K562 (cell line): ENCODE data around the gene NOP10. TPM values are rescaled to one million over a fixed set of nuclear protein-coding genes. Genes with fewer than 3 reads are reported as not detected.
A peak's percentile ranks its signal among the peaks of the same experiment; 100 is the strongest.

Experiments
- ATF3 ChIP-seq, 2 experiments: fragments of 450-650 bp in 1 of 2; sonication (generic) in 1 of 2; formaldehyde crosslinking in 1 of 2; IDR thresholded peaks in 1 of 2; conservative IDR thresholded peaks in 1 of 2; 2 replicates each; pipeline versions ENCODE4 v1.6.1 to v1.8.1; 2016 to 2023; ENCODE audit warnings: mild to moderate bottlenecking in 2 of 2, moderate library complexity in 2 of 2, inconsistent platforms in 1 of 2, missing genetic modification reagents in 1 of 2
- CBFA2T3 ChIP-seq: fragments of 450-650 bp; IDR thresholded peaks from 2 replicates; pipeline ENCODE4 v1.6.1; 2017
- CEBPG ChIP-seq, 3 experiments: fragments of 200-800 bp in 1 of 3; sonication (Bioruptor generic) in 1 of 3; sonication (generic) in 1 of 3; formaldehyde crosslinking in 1 of 3; IDR thresholded peaks in 2 of 3; conservative IDR thresholded peaks in 1 of 3; 2 replicates each; pipeline versions ENCODE4 v1.6.1 to v1.8.0; 2016 to 2022; ENCODE audit warnings: missing compliant biosample characterization in 2 of 3, missing genetic modification characterization in 2 of 3, mild to moderate bottlenecking in 1 of 3, missing genetic modification reagents in 1 of 3
- EHMT2 ChIP-seq: fragments of 450-650 bp; IDR thresholded peaks from 2 replicates; pipeline ENCODE4 v1.6.1; 2018; ENCODE audit warnings: antibody characterized with exemption
- FOS ChIP-seq: IDR thresholded peaks from 3 replicates; pipeline ENCODE4 v1.6.1; 2011; ENCODE audit not compliant: insufficient read length; ENCODE audit errors: extremely low read depth
- NRF1 ChIP-seq, 2 experiments: fragments of 450-650 bp; IDR thresholded peaks in 1 of 2; conservative IDR thresholded peaks in 1 of 2; 2 replicates each; pipeline ENCODE4 v1.6.1; 2014; ENCODE audit warnings: mild to moderate bottlenecking in 2 of 2
- SIX5 ChIP-seq, 2 experiments: IDR thresholded peaks; 2 replicates each; pipeline ENCODE4 v1.6.1; 2011; ENCODE audit warnings: low read length in 2 of 2, borderline replicate concordance in 1 of 2, low read depth in 1 of 2, mild to moderate bottlenecking in 1 of 2, moderate library complexity in 1 of 2; ENCODE audit not compliant: insufficient read depth in 1 of 2
- YY1 ChIP-seq, 3 experiments: IDR thresholded peaks; 2 replicates each; pipeline ENCODE4 v1.6.1; 2011; ENCODE audit warnings: low read length in 2 of 3, mild to moderate bottlenecking in 2 of 3, moderate library complexity in 2 of 3, borderline replicate concordance in 1 of 3, control low read depth in 1 of 3, low read depth in 1 of 3; ENCODE audit not compliant: insufficient read depth in 3 of 3, insufficient replicate concordance in 2 of 3, control insufficient read depth in 1 of 3, insufficient read length in 1 of 3; ENCODE audit errors: extremely low read depth in 1 of 3
- ZNF384 ChIP-seq: IDR thresholded peaks from 2 replicates; pipeline ENCODE4 v1.6.1; 2012; ENCODE audit warnings: low read depth, low read length, improper control_type of control experiment
- polyA plus RNA-seq, 8 experiments: library from polyadenylated mRNA; depleted of rRNA in 4 of 8; stranded (reverse) in 5 of 8; unstranded in 3 of 8; fragments of >200 nt; fragmentation: Nextera tagmentation in 2 of 8; fragmentation: Illumina TruSeq in 1 of 8; extraction: Ambion mirVana in 2 of 8; extraction: Trizol in 1 of 8; gene quantifications; 2 replicates each; pipeline versions ENCODE4 v1.2.1 to v1.2.3, GENCODE V29; 2011 to 2014; ENCODE audit warnings: inconsistent platforms in 1 of 8, missing spikeins in 1 of 8
- total RNA-seq, 7 experiments: library from RNA; depleted of rRNA in 6 of 7; stranded (reverse); fragments of >200 nt in 6 of 7; fragmentation: Illumina TruSeq in 2 of 7; extraction: Trizol in 2 of 7; gene quantifications; 2 replicates each; pipeline versions ENCODE4 v1.2.1 to v1.2.3, GENCODE V29; 2011 to 2021; ENCODE audit warnings: low replicate concordance in 1 of 7
- TF ChIP-seq, protein P1 (sequence below), 2 experiments: IDR thresholded peaks in 1 of 2; conservative IDR thresholded peaks in 1 of 2; 2 replicates each; pipeline ENCODE4 v1.6.1; 2016; ENCODE audit warnings: low read depth in 2 of 2, mild to moderate bottlenecking in 1 of 2, missing compliant biosample characterization in 1 of 2, missing genetic modification characterization in 1 of 2, moderate library complexity in 1 of 2

Gene NOP10
- total and polyA plus RNA-seq, 9 of the 15 experiments (the other 6 are each of a cell fraction or from before 2014, with no cell fraction given): 250 to 1,663 (median 449) TPM

- TF ChIP-seq NRF1 (conservative IDR thresholded peaks at IDR 0.05 in 1 of 2, IDR thresholded peaks at IDR 0.05 in 1 of 2) (0 out of 4 replicates have a peak, but pooled peaks of 1 of the 2 experiments have one; percentile 15), ATF3 (IDR thresholded peaks at IDR 0.05) (peak; percentile 42; the same call in 1 of the 2 replicates), ATF3 (CRISPR knock-in tag; conservative IDR thresholded peaks at IDR 0.05) (no peak), FOS (no peak), CBFA2T3 (0 out of 2 replicates have a peak, but pooled peaks have one; percentile 38), CEBPG (CRISPR knock-in tag; IDR thresholded peaks at IDR 0.05) (peak; percentile 28; the same call in 1 of the 2 replicates), CEBPG (tag; conservative IDR thresholded peaks at IDR 0.05 in 1 of 2, IDR thresholded peaks at IDR 0.05 in 1 of 2) (no peak), YY1 (IDR thresholded peaks at IDR 0.05; ENCODE audit: borderline replicate concordance in 1 of 3, control insufficient read depth in 1 of 3, extremely low read depth in 1 of 3, insufficient read depth in 3 of 3, insufficient read length in 1 of 3, insufficient replicate concordance in 2 of 3, low read depth in 1 of 3, low read length in 2 of 3) (no peak), ZNF384 (no peak), SIX5 (IDR thresholded peaks at IDR 0.05; ENCODE audit: borderline replicate concordance in 1 of 2, insufficient read depth in 1 of 2, low read depth in 1 of 2, low read length in 2 of 2) (peak in 1 of 2 experiments; percentile 10; a peak in 1 of 4 replicates), EHMT2 (no peak)
- TF ChIP-seq, protein P1, sequence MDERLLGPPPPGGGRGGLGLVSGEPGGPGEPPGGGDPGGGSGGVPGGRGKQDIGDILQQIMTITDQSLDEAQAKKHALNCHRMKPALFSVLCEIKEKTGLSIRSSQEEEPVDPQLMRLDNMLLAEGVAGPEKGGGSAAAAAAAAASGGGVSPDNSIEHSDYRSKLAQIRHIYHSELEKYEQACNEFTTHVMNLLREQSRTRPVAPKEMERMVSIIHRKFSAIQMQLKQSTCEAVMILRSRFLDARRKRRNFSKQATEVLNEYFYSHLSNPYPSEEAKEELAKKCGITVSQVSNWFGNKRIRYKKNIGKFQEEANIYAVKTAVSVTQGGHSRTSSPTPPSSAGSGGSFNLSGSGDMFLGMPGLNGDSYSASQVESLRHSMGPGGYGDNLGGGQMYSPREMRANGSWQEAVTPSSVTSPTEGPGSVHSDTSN (CRISPR knock-in tag; IDR thresholded peaks at IDR 0.05; ENCODE audit: low read depth): no peak
- TF ChIP-seq, protein P1 (tag; conservative IDR thresholded peaks at IDR 0.05; ENCODE audit: low read depth): 0 out of 2 replicates have a peak, but pooled peaks have one; percentile 6
- TF ChIP-seq, all 486 proteins: peak for 9
These were observed 1.3 kb downstream of the NOP10 start (continued) for GRCh38 chr15:34341381-34342212.
